ENCODE data around the gene PAK4.

DNA sequence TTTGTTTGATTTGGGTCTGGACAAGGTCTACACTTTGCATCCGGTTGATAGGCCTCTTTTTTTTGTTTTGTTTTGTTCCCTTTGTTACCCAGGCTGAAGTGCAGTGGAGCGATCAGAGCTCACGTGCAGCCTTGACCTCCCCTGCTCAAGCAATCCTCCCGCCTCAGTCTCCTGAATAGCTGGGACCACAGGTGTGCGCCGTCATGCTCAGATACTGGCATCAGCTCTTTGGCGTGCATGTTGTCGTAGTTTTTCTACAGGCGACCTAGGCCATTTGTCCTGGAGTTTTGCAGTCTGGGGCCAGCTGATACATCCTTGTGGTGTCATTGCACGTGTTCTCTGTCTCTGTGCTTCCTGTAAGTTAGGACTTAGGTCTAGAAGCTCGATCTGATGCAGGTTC is 16.3 kb downstream of the PAK4 start:
- TF ChIP-seq POLR2A (IDR thresholded peaks at IDR 0.05; ENCODE audit: extremely low read depth, insufficient read length), result no peak
- TF ChIP-seq, protein P1, sequence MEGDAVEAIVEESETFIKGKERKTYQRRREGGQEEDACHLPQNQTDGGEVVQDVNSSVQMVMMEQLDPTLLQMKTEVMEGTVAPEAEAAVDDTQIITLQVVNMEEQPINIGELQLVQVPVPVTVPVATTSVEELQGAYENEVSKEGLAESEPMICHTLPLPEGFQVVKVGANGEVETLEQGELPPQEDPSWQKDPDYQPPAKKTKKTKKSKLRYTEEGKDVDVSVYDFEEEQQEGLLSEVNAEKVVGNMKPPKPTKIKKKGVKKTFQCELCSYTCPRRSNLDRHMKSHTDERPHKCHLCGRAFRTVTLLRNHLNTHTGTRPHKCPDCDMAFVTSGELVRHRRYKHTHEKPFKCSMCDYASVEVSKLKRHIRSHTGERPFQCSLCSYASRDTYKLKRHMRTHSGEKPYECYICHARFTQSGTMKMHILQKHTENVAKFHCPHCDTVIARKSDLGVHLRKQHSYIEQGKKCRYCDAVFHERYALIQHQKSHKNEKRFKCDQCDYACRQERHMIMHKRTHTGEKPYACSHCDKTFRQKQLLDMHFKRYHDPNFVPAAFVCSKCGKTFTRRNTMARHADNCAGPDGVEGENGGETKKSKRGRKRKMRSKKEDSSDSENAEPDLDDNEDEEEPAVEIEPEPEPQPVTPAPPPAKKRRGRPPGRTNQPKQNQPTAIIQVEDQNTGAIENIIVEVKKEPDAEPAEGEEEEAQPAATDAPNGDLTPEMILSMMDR (IDR thresholded peaks at IDR 0.05; ENCODE audit: low read depth, low read length), result no peak
- TF ChIP-seq, protein P2, sequence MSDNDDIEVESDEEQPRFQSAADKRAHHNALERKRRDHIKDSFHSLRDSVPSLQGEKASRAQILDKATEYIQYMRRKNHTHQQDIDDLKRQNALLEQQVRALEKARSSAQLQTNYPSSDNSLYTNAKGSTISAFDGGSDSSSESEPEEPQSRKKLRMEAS (IDR thresholded peaks at IDR 0.05; ENCODE audit: low read depth, low read length), result no peak
- TF ChIP-seq MYC (IDR thresholded peaks at IDR 0.05; ENCODE audit: low read depth, low read length), result no peak

Measured in NB4 (cell line).